Kidney (tissue), 14 donors: ENCODE measurements around the gene CD27. TPM values are rescaled to one million over a fixed set of nuclear protein-coding genes. Genes with fewer than 3 reads are reported as not detected.

ENCODE experiments used
- DNase-seq, 5 donors: peaks; one replicate each; pipeline ENCODE4 v3.0.0-alpha.2; 2013 to 2020
- FAIRE-seq: peaks from 2 replicates; lab custom pipeline; 2012; peaks lifted over from hg19 to GRCh38; lab: Jason Lieb, UNC
- H3K27ac ChIP-seq, 2 donors: one replicate each; pipeline ENCODE4 v1.7.0; 2013; ENCODE audit warnings: low read depth in 2 of 2, low read length in 2 of 2, inconsistent platforms in 1 of 2
- H3K27me3 ChIP-seq: one replicate; pipeline ENCODE4 v1.7.1; 2013; ENCODE audit warnings: low read length, inconsistent platforms; ENCODE audit not compliant: control insufficient read depth, insufficient read depth
- H3K36me3 ChIP-seq, 3 donors: one replicate each; pipeline versions ENCODE4 v1.7.0 to v1.7.1; 2013; ENCODE audit warnings: low read length in 3 of 3, control low read depth in 1 of 3, inconsistent platforms in 1 of 3; ENCODE audit not compliant: insufficient read depth in 3 of 3, control insufficient read depth in 2 of 3
- H3K4me1 ChIP-seq, 3 donors: one replicate each; pipeline versions ENCODE4 v1.7.0 to v1.7.1; 2013; ENCODE audit warnings: low read length in 3 of 3, inconsistent platforms in 1 of 3, low read depth in 1 of 3; ENCODE audit not compliant: control insufficient read depth in 2 of 3, insufficient read depth in 2 of 3
- H3K4me3 ChIP-seq, 3 donors: one replicate each; pipeline versions ENCODE4 v1.7.0 to v1.8.1; 2013; ENCODE audit warnings: low read length in 3 of 3, control low read depth in 1 of 3, inconsistent platforms in 1 of 3
- H3K9ac ChIP-seq, 3 donors: one replicate each; pipeline versions ENCODE4 v1.7.0 to v1.7.1; 2013; ENCODE audit warnings: low read length in 3 of 3, control low read depth in 1 of 3, inconsistent platforms in 1 of 3
- H3K9me3 ChIP-seq, 3 donors: one replicate each; pipeline versions ENCODE4 v1.7.0 to v1.7.1; 2013; ENCODE audit warnings: low read length in 3 of 3, control low read depth in 1 of 3, inconsistent platforms in 1 of 3; ENCODE audit not compliant: control insufficient read depth in 2 of 3, insufficient read depth in 1 of 3
- intact Hi-C: fragments of 100-400 bp; cut with DNase I; formaldehyde crosslinking; loops from one replicate; pipeline ENCODE4 v1.11.1; 2022
- polyA plus RNA-seq: library from polyadenylated mRNA; stranded (reverse); fragments of 350-450 nt; fragmentation: Illumina TruSeq; extraction: RNeasy Lipid Tissue Mini Kit (QIAGEN cat#74804); gene quantifications from one replicate; pipeline ENCODE4 v1.2.3, GENCODE V29; 2014; ENCODE audit warnings: low read depth, low replicate concordance; ENCODE audit not compliant: insufficient read depth
- total RNA-seq: library from RNA; stranded (reverse); fragmentation: NEBNext Ultra II Directional; extraction: Animal tissue kit (Norgen Biotek cat#: 25700); gene quantifications from one replicate; pipeline ENCODE4 v1.2.1, GENCODE V29; 2021
- TF ChIP-seq, protein P1 (sequence below): IDR thresholded peaks from 3 replicates; pipeline ENCODE4 v1.5.1; 2012; ENCODE audit warnings: mild to moderate bottlenecking, moderate library complexity, borderline replicate concordance; ENCODE audit not compliant: insufficient read depth; ENCODE audit errors: extremely low read depth
- donor health status: control.
- donor health status: control.
- donor health status: control.
- donor health status: control.
- donor health status: control.
- donor health status: DM: yes; HTN: yes; CAD: no.
- donor health status: Normal renal cell carcinoma (clear cell type).

CD27 gene
- total and polyA plus RNA-seq, 2 donors from 2014 or later: 6.6 TPM; not detected in 1

DNA sequence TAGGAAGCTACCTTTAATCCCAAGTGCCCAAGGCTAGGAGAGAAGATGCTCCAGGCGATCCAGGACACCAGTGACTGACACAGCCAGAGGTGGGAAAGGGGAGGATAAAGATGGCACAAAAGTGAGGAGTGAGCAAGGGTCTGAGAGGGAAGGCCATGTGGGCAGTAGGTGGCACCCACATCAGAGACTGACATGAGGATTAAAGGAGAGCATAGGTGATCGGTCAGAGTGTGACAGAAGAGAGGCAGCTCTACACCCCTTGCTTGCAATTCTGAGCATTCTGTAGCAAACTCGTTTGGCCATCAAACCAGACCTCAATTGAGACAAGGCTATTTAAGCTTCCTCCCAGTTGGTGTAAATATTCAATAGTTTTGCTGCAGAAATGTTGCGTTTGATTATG lies 724 bp upstream of the CD27 start:
- DNase-seq (peak in 1 of 5 donors; percentile 4), FAIRE-seq (no peak)
- Histone ChIP-seq H3K27me3 (no peaks in the 10 kb centered on the region), H3K4me3 (no peak overlapping the region), H3K4me1 (no peaks in the 10 kb centered on the region), H3K27ac (no peak overlapping the region), H3K9me3 (no peaks in the 10 kb centered on the region), H3K36me3 (peaks cover 0 to 2% (median 0%) of the 10 kb centered on the region in 3 donors), H3K9ac (no peak overlapping the region)
- intact Hi-C loops: no loop called here
- TF ChIP-seq, protein P1, sequence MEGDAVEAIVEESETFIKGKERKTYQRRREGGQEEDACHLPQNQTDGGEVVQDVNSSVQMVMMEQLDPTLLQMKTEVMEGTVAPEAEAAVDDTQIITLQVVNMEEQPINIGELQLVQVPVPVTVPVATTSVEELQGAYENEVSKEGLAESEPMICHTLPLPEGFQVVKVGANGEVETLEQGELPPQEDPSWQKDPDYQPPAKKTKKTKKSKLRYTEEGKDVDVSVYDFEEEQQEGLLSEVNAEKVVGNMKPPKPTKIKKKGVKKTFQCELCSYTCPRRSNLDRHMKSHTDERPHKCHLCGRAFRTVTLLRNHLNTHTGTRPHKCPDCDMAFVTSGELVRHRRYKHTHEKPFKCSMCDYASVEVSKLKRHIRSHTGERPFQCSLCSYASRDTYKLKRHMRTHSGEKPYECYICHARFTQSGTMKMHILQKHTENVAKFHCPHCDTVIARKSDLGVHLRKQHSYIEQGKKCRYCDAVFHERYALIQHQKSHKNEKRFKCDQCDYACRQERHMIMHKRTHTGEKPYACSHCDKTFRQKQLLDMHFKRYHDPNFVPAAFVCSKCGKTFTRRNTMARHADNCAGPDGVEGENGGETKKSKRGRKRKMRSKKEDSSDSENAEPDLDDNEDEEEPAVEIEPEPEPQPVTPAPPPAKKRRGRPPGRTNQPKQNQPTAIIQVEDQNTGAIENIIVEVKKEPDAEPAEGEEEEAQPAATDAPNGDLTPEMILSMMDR: no peak

GRCh38 chr12:6450091-6450868 lies 5.5 kb downstream of the CD27 start:
- peaks cover 3 to 24% (median 17%) of the 10 kb centered on the region in 3 donors for H3K4me1 ChIP-seq
- intact Hi-C loops: loop anchor here (10.0 kb wide), 1 partner anchor 115 kb away; no protein-coding TSS in a partner anchor
- H3K9ac ChIP-seq: peak overlapping the region in 1 of 3 donors; percentile 98
- FAIRE-seq: no peak
- H3K4me3 ChIP-seq: peak overlapping the region; percentile 77 to 92 (median 88)
- no peaks in the 10 kb centered on the region for H3K27me3 ChIP-seq
- peak overlapping the region in 1 of 2 donors; percentile 99 for H3K27ac ChIP-seq
- DNase-seq: no peak
- peaks cover 2 to 15% (median 9%) of the 10 kb centered on the region in 3 donors for H3K36me3 ChIP-seq
- no peaks in the 10 kb centered on the region for H3K9me3 ChIP-seq
- TF ChIP-seq, protein P1: no peak

DNA sequence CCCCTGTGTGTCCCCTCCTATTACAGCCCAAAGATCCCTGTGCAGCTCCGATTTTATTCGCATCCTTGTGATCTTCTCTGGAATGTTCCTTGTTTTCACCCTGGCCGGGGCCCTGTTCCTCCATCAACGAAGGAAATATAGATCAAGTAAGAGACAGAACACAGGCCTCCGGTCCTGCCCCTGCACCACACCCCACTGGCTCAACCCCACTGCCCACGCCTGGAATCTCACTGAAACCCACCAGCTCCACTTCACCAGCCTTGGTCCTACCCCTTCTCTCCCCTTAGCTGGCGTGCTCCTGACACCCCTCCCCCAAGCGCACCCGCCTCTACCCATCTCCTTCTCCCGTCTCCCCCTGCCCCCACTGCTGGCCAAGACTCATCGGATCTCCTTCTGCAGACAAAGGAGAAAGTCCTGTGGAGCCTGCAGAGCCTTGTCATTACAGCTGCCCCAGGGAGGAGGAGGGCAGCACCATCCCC lies 6.2 kb downstream of the CD27 start:
- DNase-seq (peak in 1 of 5 donors; percentile 84), FAIRE-seq (no peak)
- H3K27ac ChIP-seq: peak overlapping the region; percentile 99
- peak overlapping the region; percentile 77 to 92 (median 88) for H3K4me3 ChIP-seq
- H3K9me3 ChIP-seq: no peaks in the 10 kb centered on the region
- peaks cover 2 to 15% (median 9%) of the 10 kb centered on the region in 3 donors for H3K36me3 ChIP-seq
- intact Hi-C loops: loop anchor here (10.0 kb wide), 1 partner anchor 116 kb away; no protein-coding TSS in a partner anchor
- no peaks in the 10 kb centered on the region for H3K27me3 ChIP-seq
- H3K4me1 ChIP-seq: peaks cover 3 to 24% (median 17%) of the 10 kb centered on the region in 3 donors
- TF ChIP-seq, protein P1: no peak
- H3K9ac ChIP-seq: peak overlapping the region; percentile 4 to 98 (median 8)
